Testis (tissue), 2 donors: ENCODE data around the gene VENTX.

ENCODE experiments used
- POLR2A ChIP-seq: fragments of 450-650 bp; IDR thresholded peaks from one replicate; pipeline ENCODE4 v1.6.1; 2017; ENCODE audit warnings: antibody characterized with exemption, mild to moderate bottlenecking, moderate library complexity
- TF ChIP-seq, protein P1 (sequence below), 3 experiments: fragments of 450-650 bp in 2 of 3; fragments of 200-600 bp in 1 of 3; sonication (generic) in 1 of 3; IDR thresholded peaks; one replicate each; pipeline ENCODE4 v1.5.1; 2016 to 2019; ENCODE audit warnings: antibody characterized with exemption in 3 of 3, mild to moderate bottlenecking in 2 of 3, moderate library complexity in 1 of 3

- TF ChIP-seq, protein P1, sequence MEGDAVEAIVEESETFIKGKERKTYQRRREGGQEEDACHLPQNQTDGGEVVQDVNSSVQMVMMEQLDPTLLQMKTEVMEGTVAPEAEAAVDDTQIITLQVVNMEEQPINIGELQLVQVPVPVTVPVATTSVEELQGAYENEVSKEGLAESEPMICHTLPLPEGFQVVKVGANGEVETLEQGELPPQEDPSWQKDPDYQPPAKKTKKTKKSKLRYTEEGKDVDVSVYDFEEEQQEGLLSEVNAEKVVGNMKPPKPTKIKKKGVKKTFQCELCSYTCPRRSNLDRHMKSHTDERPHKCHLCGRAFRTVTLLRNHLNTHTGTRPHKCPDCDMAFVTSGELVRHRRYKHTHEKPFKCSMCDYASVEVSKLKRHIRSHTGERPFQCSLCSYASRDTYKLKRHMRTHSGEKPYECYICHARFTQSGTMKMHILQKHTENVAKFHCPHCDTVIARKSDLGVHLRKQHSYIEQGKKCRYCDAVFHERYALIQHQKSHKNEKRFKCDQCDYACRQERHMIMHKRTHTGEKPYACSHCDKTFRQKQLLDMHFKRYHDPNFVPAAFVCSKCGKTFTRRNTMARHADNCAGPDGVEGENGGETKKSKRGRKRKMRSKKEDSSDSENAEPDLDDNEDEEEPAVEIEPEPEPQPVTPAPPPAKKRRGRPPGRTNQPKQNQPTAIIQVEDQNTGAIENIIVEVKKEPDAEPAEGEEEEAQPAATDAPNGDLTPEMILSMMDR (IDR thresholded peaks at IDR 0.05): no peak
- TF ChIP-seq POLR2A: no peak
Measured at GRCh38 chr10:133236401-133237240, 1.0 kb upstream of the VENTX start.
